PC-3 (cell line): ENCODE data around the gene HMCN1. TPM values are rescaled to one million over a fixed set of nuclear protein-coding genes. Genes with fewer than 3 reads are reported as not detected.
A peak's percentile ranks its signal among the peaks of the same experiment; 100 is the strongest.

Experiments used
- ATAC-seq: fragments of 200-7000 bp; cut with Tn5 transposase; 2 replicates; pipeline ENCODE4 v1.9.1; 2020; ENCODE audit warnings: mild to moderate bottlenecking, moderate library complexity
- BruUV-seq: library from RNA; stranded (reverse); fragments of 400-500 nt; replicated peaks from 2 replicates; lab custom pipeline; 2021; lab: Mats Ljungman, UMichigan
- CTCF ChIA-PET: fragments of 300-600 bp; sonication (Branson Sonifier 250); formaldehyde crosslinking; loops from one replicate; lab custom pipeline; 2022; ENCODE audit warnings: antibody characterized with exemption; lab: Charles Lee
- POLR2A ChIA-PET: fragments of 300-600 bp; sonication (Branson Sonifier 250); formaldehyde crosslinking; loops from one replicate; lab custom pipeline; 2022; ENCODE audit warnings: antibody characterized with exemption; ENCODE audit not compliant: unreplicated experiment; lab: Charles Lee
- DNase-seq: peaks from one replicate; pipeline ENCODE4 v3.0.0-alpha.2; 2015
- H2AFZ ChIP-seq: fragments of 300-600 bp; sonication (generic); 2 replicates; pipeline ENCODE4 v1.6.0; 2016; ENCODE audit warnings: antibody characterized with exemption, low read length
- H3F3A ChIP-seq: fragments of 300-600 bp; sonication (generic); one replicate; pipeline ENCODE4 v1.6.0; 2017; ENCODE audit warnings: antibody characterized with exemption, low read length, control low read depth, mild to moderate bottlenecking; ENCODE audit not compliant: unreplicated experiment
- H3K27ac ChIP-seq: fragments of 300-600 bp; sonication (generic); 2 replicates; pipeline ENCODE4 v1.5.1; 2016; ENCODE audit warnings: mild to moderate bottlenecking, low read length
- H3K27me3 ChIP-seq: fragments of 300-600 bp; sonication (generic); 2 replicates; pipeline ENCODE4 v1.6.1; 2016; ENCODE audit warnings: low read length, mixed read lengths
- H3K36me3 ChIP-seq: fragments of 300-600 bp; sonication (generic); 2 replicates; pipeline ENCODE4 v1.6.1; 2016; ENCODE audit warnings: low read depth, mixed run types, low read length, mixed read lengths
- H3K4me1 ChIP-seq: fragments of 300-600 bp; sonication (generic); 2 replicates; pipeline ENCODE4 v1.5.1; 2016; ENCODE audit warnings: low read length; ENCODE audit not compliant: insufficient read depth
- H3K4me2 ChIP-seq: fragments of 300-600 bp; sonication (generic); 2 replicates; pipeline ENCODE4 v1.6.0; 2016; ENCODE audit warnings: low read length
- H3K4me3 ChIP-seq: fragments of 300-600 bp; sonication (generic); 2 replicates; pipeline ENCODE4 v1.5.1; 2016; ENCODE audit warnings: mild to moderate bottlenecking, low read length, mixed read lengths
- H3K79me2 ChIP-seq: fragments of 300-600 bp; sonication (generic); 2 replicates; pipeline ENCODE4 v1.6.1; 2017; ENCODE audit warnings: low read length, mixed read lengths
- H3K9ac ChIP-seq: fragments of 300-600 bp; sonication (generic); 2 replicates; pipeline ENCODE4 v1.6.0; 2016; ENCODE audit warnings: mild to moderate bottlenecking, low read length
- H3K9me2 ChIP-seq: fragments of 300-600 bp; sonication (generic); replicated peaks from 2 replicates; pipeline ENCODE4 v1.6.1; 2016; ENCODE audit warnings: mixed run types, low read length, mixed read lengths
- H3K9me3 ChIP-seq: fragments of 300-600 bp; sonication (generic); 2 replicates; pipeline ENCODE4 v1.6.1; 2016; ENCODE audit warnings: low read length, mixed read lengths
- H4K20me1 ChIP-seq: fragments of 300-600 bp; sonication (generic); 2 replicates; pipeline ENCODE4 v1.6.1; 2016; ENCODE audit warnings: low read length, mixed read lengths
- CTCF ChIP-seq: fragments of 300-600 bp; sonication (generic); conservative IDR thresholded peaks from 2 replicates; pipeline ENCODE4 v1.5.1; 2017; ENCODE audit warnings: antibody characterized with exemption, low read depth, mild to moderate bottlenecking, low read length
- EZH2 ChIP-seq: fragments of 300-600 bp; sonication (generic); IDR thresholded peaks from one replicate; pipeline ENCODE4 v1.6.1; 2017; ENCODE audit warnings: antibody characterized with exemption, mild to moderate bottlenecking, low read length; ENCODE audit not compliant: unreplicated experiment
- EZH2phosphoT487 ChIP-seq: fragments of 300-600 bp; sonication (generic); IDR thresholded peaks from 2 replicates; pipeline ENCODE4 v1.6.1; 2018; ENCODE audit warnings: mild to moderate bottlenecking, antibody characterized with exemption, low read length, borderline replicate concordance
- intact Hi-C: fragments of 100-400 bp; cut with micrococcal nuclease; formaldehyde crosslinking; loops from 2 replicates; pipeline ENCODE4 v1.9.0; 2023
- total RNA-seq: library from RNA; depleted of rRNA; stranded (reverse); fragments of >200 nt; gene quantifications from 2 replicates; pipeline ENCODE4 v1.2.3, GENCODE V29; 2014

The HMCN1 gene
- total RNA-seq, 1 experiment from 2014 or later = 0.66 TPM

GRCh38 chr1:185917646-185918045, 183.5 kb downstream of the HMCN1 start:
- Histone ChIP-seq H3K27ac (no peak overlapping the region), H3K36me3 (no peaks in the 10 kb centered on the region), H3K27me3 (no peaks in the 10 kb centered on the region), H2AFZ (no peak overlapping the region), H3K9me3 (no peaks in the 10 kb centered on the region), H4K20me1 (no peaks in the 10 kb centered on the region), H3K4me1 (peaks cover 6% of the 10 kb centered on the region; the same call in 1 of the 2 replicates), H3K79me2 (no peaks in the 10 kb centered on the region), H3K9ac (no peak overlapping the region), H3K9me2 (no peaks in the 10 kb centered on the region), H3K4me2 (no peak overlapping the region), H3F3A (no peaks in the 10 kb centered on the region), H3K4me3 (no peak overlapping the region)
- peak; percentile 44 for DNase-seq
- ChIA-PET POLR2A (no interaction called here), CTCF (no interaction called here)
- no TSS peak for BruUV-seq
- no peak for ATAC-seq
- TF ChIP-seq EZH2 = no peak
- no peak for TF ChIP-seq EZH2phosphoT487
- no peak for TF ChIP-seq CTCF
- intact Hi-C loops = loop anchor here (2.0 kb wide), 1 partner anchor 53 kb away; no protein-coding TSS in a partner anchor

GRCh38 chr1:185920602-185921001, 186.4 kb downstream of the HMCN1 start:
- no peak overlapping the region for H3K4me3 ChIP-seq
- DNase-seq (no peak), ATAC-seq (no peak)
- no peak overlapping the region for H3K9ac ChIP-seq
- no peaks in the 10 kb centered on the region for H3K79me2 ChIP-seq
- peaks cover 6% of the 10 kb centered on the region; the same call in 1 of the 2 replicates for H3K4me1 ChIP-seq
- no peaks in the 10 kb centered on the region for H3K9me3 ChIP-seq
- ChIA-PET POLR2A (no interaction called here), CTCF (no interaction called here)
- no peak for TF ChIP-seq CTCF
- TF ChIP-seq EZH2 = no peak
- no peak for TF ChIP-seq EZH2phosphoT487
- H3F3A ChIP-seq = no peaks in the 10 kb centered on the region
- H4K20me1 ChIP-seq = no peaks in the 10 kb centered on the region
- H3K27me3 ChIP-seq = no peaks in the 10 kb centered on the region
- H3K27ac ChIP-seq = no peak overlapping the region
- H2AFZ ChIP-seq = no peak overlapping the region
- H3K4me2 ChIP-seq = no peak overlapping the region
- H3K36me3 ChIP-seq = no peaks in the 10 kb centered on the region
- intact Hi-C loops = no loop called here
- H3K9me2 ChIP-seq = no peaks in the 10 kb centered on the region
- BruUV-seq = no TSS peak

GRCh38 chr1:185921636-185922035, 187.4 kb downstream of the HMCN1 start:
- ChIA-PET POLR2A (no interaction called here), CTCF (no interaction called here)
- intact Hi-C loops = no loop called here
- TF ChIP-seq CTCF (no peak), EZH2 (no peak), EZH2phosphoT487 (no peak)
- H3K9me3 ChIP-seq = no peaks in the 10 kb centered on the region
- H3K36me3 ChIP-seq = no peaks in the 10 kb centered on the region
- H3K9me2 ChIP-seq = no peaks in the 10 kb centered on the region
- peaks cover 2% of the 10 kb centered on the region; the same call in 1 of the 2 replicates for H3K4me1 ChIP-seq
- H2AFZ ChIP-seq = no peak overlapping the region
- DNase-seq = no peak
- H3K4me2 ChIP-seq = no peak overlapping the region
- no peaks in the 10 kb centered on the region for H4K20me1 ChIP-seq
- H3K79me2 ChIP-seq = no peaks in the 10 kb centered on the region
- H3K27ac ChIP-seq = no peak overlapping the region
- no peak for ATAC-seq
- no TSS peak for BruUV-seq
- H3K4me3 ChIP-seq = no peak overlapping the region
- H3K9ac ChIP-seq = no peak overlapping the region
- no peaks in the 10 kb centered on the region for H3K27me3 ChIP-seq
- H3F3A ChIP-seq = no peaks in the 10 kb centered on the region
